CD1c-positive myeloid dendritic cell (primary cell): ENCODE measurements around the gene HTT.

Experiments used
- DNase-seq: peaks from one replicate; pipeline ENCODE4 v3.0.0-alpha.2; 2016; ENCODE audit errors: extremely low spot score

HTT gene

DNA sequence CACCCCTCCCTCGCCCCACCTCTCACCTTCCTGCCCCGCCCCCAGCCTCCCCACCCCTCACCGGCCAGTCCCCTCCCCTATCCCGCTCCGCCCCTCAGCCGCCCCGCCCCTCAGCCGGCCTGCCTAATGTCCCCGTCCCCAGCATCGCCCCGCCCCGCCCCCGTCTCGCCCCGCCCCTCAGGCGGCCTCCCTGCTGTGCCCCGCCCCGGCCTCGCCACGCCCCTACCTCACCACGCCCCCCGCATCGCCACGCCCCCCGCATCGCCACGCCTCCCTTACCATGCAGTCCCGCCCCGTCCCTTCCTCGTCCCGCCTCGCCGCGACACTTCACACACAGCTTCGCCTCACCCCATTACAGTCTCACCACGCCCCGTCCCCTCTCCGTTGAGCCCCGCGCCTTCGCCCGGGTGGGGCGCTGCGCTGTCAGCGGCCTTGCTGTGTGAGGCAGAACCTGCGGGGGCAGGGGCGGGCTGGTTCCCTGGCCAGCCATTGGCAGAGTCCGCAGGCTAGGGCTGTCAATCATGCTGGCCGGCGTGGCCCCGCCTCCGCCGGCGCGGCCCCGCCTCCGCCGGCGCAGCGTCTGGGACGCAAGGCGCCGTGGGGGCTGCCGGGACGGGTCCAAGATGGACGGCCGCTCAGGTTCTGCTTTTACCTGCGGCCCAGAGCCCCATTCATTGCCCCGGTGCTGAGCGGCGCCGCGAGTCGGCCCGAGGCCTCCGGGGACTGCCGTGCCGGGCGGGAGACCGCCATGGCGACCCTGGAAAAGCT is at the start of gene HTT, which contains the start of gene HTT-AS:
Gene HTT (plus strand): TSS at position 604 of the 768 bp plus-strand sequence. CDS start 145 bp downstream, at position 749.
Gene HTT-AS (minus strand): TSS at position 461 of the 768 bp plus-strand sequence.
- peak; percentile 98 for DNase-seq

DNA sequence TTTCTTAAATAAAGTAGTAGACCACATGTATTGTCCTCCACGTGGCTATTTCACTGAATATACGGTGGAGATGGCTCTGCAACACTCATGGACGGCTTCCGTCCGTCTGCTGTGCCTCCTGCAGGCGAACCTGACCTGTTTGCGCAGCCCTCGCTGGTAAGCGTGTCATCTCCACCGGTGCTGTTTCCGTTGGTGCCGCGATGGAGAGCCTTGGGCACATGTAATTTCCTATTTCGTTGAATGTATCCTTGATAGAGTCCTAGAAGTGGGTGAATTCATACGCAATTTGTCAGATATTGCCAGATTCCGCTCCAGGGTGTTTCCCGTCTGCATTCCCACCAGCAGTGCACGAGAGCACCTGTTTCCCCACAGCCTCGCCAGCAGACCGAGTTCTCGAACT is 48.6 kb upstream of the HTT start:
- no peak for DNase-seq

DNA sequence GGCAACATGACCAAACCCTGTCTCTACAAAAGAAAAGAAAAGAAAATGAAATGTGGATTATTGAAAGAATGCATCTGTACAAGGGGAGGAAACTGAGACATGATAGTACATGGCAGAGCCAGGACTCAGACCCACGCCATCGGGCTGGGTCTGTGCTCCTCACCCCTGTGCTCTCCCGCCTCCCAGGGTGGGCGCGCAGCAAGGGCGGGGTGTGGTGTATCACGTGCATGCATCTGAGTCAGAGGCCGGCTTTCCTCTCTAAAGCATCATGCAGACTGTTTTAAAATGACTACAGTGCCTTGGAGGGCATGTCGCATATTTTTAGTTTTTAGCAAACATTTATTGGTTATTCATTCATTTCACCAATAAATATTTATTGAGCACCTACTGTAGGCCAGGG is 47.9 kb upstream of the HTT start:
- no peak for DNase-seq

DNA sequence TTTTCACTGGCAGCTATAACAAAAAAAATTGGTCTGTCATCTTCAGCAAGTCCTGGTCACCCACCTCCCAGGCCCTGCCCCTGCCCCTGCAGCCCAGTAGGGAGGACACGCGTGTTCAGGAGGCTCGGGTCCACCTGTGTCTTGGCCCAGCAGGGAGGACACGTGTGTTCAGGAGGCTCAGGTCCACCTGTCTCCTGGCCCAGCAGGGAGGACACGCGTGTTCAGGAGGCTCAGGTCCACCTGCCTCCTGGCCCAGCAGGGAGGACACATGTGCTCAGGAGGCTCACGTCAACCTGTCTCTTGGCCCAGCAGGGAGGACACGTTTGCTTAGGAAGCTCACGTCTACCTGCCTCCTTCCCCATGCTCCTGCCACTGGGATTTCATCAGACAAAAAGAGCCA is 45.0 kb upstream of the HTT start:
- DNase-seq, result no peak

DNA sequence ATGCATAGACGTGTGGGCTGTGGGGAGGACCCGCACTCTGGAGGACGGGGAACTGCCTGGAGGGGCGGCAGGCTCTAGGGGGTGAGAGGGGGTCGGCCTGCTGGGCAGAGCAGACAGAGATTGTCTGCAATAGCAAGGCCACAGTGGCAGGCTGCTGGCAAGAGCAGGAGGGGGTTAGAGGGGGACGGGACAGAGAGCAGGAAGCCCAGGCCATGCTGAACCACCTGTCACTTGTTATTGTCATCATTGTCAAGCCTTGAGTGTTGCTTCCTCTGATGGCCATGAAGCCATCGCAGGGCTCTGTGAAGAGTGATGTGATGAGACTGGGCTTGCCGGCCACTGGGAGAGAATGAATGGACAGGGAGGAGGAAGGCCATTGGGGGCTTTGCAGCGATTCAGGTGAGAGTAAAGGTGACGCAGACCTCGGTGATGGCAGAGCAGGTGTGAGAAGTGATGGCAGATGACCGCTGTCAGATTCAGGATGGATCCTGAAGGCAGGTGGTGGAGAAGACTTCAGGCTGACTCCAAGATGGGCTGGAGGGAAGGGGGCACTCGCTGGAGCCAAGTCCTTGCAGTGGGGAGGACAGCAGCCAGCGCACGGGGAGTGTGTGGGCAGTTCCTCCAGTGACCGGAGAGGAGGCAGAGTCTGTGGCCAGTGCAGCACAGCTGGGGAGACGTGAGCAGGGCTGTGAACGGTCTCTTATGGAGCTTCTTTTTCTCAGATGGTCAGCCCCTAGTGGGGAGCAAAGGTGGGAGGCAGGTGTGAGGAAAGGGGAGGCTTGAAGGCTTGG is 43.7 kb upstream of the HTT start:
- no peak for DNase-seq

DNA sequence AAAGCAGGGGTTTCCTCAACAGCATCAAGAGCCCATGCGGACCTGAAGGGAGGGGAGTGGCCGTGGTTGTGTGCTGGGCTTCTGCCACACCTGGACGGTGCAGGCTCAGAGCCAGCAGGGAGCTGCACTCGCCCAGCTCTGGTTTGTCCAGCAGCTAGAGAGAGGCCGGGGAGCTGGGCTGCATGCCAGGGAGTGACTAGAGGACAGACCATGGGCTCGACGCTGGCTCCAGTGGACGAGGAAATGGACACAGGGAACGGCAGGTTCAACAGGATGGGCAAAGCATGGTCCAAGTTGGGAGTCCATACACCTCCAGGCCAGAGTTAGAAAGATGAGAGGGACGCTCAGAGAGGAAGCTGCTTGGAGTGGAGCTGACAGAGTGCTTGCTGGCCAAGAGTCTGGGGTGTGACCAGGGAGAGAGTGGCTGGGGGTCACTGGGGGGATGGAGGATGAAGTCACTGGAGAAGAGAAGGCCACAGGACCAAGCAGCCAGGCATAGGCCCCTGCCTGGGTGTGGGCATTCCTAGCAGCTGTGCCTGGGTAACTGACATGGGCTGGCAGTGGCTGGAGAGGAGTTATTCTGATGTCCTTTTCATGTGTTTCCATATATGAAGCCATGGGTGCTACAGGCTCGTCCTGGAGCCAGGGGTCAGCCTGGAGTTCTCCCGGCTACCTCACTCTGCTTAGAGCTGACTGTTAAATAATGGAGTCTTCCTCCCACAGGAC is 43.0 kb upstream of the HTT start:
- no peak for DNase-seq

DNA sequence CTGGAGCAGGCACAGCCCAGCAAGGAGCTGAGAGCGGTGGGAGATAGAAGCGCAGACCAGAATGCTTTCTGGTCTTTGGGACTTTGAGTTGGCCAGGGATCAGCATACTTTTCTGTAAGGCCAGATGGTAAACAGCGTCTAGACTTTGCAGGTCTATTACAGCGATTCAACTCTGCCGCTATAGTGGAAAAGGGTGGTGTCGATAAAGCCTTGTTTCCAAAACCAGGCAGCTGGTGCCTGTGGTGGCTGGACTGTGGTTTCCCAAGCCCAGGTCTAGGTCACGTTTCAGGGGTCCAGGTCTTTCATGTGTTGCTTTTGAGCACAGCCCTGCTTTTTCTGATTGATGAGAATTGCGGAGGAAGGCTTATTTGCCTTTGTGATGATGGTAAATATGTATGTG is 40.2 kb upstream of the HTT start:
- no peak for DNase-seq

DNA sequence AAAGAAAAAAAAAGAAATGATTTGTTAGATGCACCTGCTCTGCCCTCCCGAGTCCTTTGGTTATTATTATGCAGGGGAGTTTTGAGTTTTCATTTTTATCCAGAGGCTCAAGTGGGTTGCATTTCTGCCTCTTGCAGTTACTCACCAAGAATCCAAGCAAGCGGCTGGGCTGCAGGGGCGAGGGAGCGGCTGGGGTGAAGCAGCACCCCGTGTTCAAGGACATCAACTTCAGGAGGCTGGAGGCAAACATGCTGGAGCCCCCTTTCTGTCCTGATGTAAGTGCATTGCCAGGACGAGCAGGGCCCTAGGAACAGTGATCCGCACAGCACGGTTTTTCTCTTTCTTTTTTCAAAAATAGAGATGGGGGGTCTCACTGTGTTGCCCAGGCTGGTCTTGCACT is 39.2 kb upstream of the HTT start:
- no peak for DNase-seq

DNA sequence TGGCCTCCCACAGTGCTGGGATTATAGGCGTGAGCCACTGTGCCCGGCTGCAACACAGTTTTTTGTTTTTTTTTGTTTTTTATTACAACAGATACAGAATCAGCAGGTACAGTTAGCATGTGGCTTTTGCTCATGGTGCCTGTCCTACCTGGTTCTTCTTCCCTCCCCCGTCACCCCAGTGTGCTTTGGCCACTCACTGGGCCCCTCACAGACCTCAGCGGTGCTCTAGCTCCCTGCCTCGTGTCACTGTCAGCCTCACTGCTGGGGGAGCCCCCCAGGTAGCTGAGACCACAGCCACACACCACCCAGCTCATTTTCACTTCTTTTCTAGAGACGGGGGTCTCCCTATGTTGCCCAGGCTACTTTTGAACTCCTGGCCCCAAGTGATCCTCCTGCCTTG is 38.8 kb upstream of the HTT start:
- no peak for DNase-seq

DNA sequence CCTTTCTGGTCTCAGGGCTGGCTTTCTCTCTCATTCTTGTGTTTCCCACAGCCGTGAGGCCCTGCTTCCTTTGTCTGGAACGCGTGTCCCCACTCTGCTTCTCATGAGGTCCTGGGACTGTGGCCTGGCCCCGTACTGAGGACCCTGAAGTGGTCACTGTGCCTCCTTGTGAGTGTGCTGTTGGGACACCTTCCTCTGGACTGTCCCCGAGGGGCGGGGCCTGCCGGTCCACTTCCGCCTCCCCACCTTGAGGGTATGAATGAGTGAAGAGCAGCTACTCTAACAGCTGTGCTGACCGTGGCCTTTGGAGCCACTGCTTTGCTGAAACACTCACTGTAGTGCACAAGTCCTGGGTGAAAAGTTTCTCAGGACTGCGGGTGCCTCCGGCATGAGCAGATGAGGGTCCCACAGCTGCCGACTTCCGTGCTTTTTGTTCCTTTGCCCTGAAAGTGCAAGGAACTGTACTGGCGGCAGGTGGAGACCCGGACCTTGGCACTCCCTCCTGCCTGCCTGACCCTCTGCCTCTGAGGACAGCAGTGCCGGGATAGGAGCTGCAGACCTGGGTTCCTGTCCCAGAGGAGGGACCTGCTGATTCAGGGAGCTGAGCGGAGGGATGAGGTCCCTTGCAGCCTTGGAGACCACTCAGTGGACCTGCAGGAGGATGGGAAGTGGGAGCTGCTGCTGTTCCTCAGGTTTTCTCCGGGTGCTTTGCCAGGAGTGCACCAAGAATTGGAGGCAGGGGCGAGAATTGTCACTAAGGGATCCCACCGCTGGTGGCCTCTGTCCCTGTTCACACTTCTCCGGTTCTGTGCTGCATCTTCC is 38.1 kb upstream of the HTT start:
- no peak for DNase-seq

DNA sequence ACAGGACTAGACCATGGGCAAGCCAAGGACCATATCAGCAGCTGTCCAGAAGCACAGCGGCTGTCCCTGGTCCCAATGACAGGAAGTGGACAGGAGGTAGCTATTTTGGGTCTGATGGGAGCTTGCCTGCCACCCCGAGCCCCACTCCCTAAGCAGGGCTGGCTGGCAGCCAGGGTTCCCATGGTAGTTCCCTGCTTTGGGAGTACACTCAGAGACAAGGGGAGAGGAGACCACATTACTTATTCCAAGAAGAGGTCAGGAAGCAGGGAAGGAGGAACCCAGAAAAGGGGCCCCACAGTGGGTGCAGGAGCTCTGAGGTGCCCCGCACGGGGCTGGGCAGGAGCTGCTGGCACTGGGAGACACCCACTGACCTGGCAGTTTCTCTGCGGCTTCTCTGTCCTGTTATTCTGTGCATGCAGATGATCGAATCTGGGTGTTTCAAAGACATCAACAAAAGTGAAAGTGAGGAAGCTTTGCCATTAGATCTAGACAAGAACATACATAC is 36.5 kb upstream of the HTT start:
- peak; percentile 51 for DNase-seq

DNA sequence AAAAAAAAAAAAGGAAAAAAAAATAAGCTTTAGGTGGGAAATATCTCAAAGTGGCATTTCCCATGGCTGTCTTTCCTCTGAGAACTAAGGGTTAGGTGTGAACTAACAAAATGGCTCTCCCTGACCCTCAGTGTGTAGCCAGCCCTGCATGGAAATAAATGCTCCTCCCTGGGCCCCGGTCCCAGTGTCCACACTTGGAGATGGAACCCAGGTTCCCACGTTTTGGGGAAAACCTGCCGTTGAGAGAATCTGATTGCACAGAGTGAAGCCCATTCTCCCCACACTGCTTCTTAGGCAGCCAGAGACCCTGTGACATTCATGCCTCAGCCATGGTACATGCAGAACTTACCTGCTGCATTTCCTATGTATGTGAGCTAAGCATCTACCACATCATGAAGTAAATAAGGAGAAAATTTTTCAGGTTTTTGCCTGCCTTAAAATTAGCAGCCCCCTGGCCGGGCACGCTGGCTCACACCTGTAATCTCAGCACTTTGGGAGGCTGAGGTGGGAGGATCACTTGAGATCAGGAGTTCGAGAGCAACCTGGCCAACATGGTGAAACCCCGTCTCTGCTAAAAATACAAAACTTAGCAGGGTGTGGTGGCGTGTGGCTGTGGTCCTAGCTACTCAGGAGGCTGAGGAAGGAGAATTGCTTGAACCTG is 34.6 kb upstream of the HTT start:
- no peak for DNase-seq

DNA sequence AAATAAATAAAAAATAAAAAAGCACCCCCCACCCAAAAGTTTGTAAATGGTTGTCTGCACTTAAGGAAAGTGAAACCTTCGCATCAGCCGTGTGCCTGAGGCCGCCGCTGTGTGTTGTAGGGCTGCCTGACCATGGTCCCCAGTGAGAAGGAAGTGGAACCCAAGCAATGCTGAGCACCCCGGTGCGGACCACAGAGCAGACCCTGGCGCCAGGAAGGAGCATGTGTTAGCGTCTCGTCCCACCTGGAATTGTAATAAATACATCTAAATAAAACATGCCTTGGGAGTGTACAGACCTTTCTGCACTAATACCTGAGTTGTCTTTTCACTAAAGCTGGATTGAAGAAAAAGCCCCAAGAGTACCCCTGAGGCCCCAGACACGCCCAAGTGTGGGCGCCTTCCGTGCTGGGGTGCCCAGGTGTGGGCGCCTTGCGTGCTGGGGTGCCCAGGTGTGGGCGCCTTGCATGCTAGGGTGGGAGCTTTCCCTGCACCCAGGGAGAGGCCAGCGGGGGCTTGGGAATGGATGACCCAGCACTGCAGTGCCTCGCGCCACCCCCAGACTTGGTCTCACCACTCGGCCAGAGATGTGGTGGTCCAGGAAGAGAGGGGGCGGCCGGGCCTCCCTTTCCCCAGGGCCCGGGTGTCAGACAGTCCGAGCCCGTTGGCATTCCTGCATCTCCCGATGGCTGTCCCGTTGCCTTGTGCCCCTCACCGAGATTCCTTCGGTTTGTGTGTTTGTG is 33.9 kb upstream of the HTT start:
- peak; percentile 12 for DNase-seq

DNA sequence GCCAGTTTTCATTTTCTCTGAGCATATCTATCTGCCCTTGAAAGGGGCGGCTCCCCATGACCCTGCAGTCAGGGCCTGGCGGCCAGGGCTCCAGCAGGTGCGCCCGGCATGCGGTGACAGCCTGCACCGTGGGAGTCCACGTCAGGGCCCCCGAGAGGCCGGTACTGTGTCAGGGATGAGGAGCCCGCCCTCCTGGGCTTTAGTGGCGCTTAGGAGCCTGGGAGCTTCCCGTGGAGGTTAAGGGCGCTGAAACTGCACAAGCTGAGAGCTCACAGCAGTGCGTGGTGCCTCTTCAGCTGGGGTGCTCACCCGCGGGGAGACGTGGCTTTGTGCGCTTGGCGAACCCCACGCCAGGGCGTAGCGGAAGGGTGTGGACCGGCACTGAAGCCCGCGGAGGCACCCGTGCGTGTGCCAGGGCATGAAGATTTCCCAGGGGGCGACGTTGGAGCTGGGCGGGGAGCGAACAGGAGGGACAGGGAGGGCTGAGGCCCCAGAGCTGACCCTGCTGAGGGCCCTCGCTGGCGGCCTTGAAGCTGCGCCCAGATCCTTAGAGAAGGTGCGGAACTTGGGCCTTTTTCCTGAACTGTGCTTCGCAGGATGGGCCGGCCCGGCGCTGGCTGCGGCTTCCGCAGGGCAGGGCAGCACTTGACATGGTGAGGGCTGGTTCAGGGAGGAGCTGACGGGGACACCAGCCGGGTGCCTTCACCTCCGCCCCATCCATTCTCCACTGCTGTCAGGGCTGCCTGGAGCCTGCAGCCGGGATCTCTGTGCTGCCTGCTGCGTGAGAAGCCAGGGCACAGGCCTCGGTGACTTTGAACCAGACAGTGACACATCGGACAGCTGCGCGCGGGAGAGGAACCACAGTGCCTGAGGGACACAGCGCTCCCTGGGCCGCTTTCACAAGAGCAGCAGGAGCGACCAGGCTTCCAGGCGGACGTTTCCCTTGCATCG is 33.0 kb upstream of the HTT start:
- peak; percentile 90 for DNase-seq

DNA sequence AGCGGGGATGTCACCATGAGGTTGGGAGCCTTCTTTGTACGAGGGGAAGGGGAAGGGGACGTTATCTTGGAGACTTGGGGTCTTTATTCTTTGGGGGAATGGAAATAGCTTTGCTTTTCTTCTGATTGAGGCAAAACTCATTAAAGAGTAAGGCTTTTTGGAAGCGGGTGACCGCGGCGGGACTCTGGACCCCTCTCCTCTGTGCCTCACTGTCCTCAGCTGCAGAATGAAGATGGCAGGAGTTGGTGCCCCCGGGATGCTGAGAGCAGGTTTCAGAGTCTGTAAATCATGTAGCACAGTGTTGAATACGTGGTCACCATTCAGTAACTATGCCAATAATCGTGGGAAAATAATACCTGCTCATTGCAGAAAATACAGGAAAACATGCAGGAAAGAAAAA is 32.3 kb upstream of the HTT start:
- no peak for DNase-seq

DNA sequence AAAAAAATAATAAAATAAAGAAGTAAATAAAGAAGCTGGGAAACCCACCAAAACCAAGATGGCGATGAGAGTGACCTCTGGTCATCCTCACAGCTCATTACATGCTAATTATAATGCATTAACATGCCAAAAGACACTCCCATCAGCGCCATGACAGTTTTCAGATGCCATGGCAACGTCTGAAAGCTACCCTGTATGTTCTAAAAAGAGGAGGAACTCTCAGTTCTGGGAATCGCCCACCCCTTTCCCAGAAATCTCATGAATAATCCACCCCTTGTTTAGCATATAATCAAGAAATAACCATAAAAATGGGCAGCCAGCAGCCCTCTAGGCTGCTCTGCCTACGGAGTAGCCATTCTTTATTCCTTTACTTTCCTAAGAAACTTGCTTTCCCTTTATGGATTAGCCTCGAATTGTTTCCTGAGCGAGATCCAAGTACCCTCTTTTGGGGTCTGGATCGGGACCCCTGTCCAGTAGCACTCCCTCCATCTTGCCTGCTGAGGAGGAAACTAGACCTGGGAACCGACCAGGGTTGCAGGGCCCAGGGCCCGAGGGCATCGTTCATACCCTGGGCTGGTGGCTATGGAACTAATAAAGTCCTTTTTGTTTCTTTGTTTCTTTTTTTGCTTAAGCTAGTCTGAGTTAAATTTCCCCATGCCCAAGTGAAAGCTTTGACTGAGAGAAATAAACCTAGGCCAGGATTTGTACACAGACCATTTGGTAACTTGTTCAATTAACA is 31.0 kb upstream of the HTT start:
- peak; percentile 90 for DNase-seq

DNA sequence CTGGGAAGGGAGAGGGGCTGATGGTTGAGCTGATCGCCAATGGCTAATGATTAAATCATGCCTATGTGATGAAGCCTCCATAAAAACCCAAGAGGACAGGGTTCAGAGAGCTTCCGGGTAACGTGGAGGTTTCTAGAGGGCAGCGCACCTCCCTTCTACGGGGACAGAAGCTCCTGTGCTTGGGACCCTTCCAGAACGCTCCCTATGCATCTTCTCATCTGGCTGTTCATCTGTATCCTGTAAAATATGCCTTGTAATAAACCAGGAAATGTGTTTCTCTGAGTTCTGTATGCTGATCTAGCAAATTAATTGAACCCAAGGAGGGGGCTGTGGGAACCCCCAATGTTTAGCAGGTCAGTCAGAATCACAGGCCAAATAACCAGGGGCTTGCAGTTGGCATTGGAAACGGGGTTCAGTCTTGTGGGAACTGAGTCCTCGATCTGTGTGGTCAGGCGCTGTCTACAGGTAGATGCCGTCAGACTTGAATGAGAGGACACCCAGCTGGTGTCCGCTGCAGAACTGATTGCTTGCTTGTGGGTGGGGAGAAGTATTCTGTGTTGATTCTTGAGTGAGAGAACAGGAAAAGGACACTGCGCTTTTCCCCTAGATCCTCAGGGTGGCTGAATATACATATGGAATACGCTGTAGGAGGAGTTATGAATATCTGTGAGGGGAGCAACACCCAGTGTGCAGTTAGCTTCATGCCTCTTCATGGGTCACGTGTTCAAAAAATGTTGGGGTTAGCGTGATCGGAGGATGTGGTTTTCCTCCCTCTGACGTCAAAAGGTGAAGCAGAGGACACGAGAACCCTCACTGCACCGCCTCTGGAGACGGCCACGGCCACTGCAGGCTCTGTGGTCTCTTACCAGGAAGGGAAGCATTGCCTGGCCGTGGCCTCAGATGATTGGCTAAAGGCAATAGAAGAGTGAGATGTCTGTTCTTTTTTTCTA is 29.3 kb upstream of the HTT start:
- DNase-seq, result peak; percentile 97
